Natural killer cell (primary cell): ENCODE data around the gene NOB1. TPM values are rescaled to one million over a fixed set of nuclear protein-coding genes. Genes with fewer than 3 reads are reported as not detected.

Source experiments
- ATAC-seq, 3 donors: fragments of 150-1000 bp in 2 of 3; fragments of 200-7000 bp in 1 of 3; cut with Tn5 transposase; 1 replicate in 1 of 3; 2 replicates in 2 of 3; pipeline ENCODE4 v1.10.0; 2021; ENCODE audit warnings: mild to moderate bottlenecking in 2 of 3, moderate library complexity in 2 of 3
- DNase-seq, 2 donors: peaks; one replicate each; pipeline versions ENCODE4 v3.0.0 to v3.0.0-alpha.2; 2013 to 2021; ENCODE audit warnings: mixed read lengths in 1 of 2
- H3K27ac ChIP-seq: one replicate; pipeline ENCODE4 v1.5.1; 2013; ENCODE audit warnings: mild to moderate bottlenecking, low read length
- H3K27me3 ChIP-seq: one replicate; pipeline ENCODE4 v1.6.1; 2013; ENCODE audit warnings: low read length; ENCODE audit not compliant: control insufficient read depth, insufficient read depth
- H3K36me3 ChIP-seq: one replicate; pipeline ENCODE4 v1.6.1; 2013; ENCODE audit warnings: low read length; ENCODE audit not compliant: control insufficient read depth, insufficient read depth
- H3K4me1 ChIP-seq: one replicate; pipeline ENCODE4 v1.6.1; 2013; ENCODE audit warnings: low read length; ENCODE audit not compliant: control insufficient read depth, insufficient read depth
- H3K4me3 ChIP-seq: one replicate; pipeline ENCODE4 v1.5.1; 2013; ENCODE audit warnings: low read length
- H3K9me3 ChIP-seq: one replicate; pipeline ENCODE4 v1.6.1; 2013; ENCODE audit warnings: low read length; ENCODE audit not compliant: control insufficient read depth, insufficient read depth
- H3K27ac Mint-ChIP-seq, 2 donors: one replicate each; pipeline ENCODE4 v1.8.0; 2022; ENCODE audit warnings: mild to moderate bottlenecking in 2 of 2, mixed read lengths in 2 of 2, moderate library complexity in 1 of 2
- H3K27me3 Mint-ChIP-seq, 2 donors: one replicate each; pipeline ENCODE4 v1.8.0; 2022; ENCODE audit warnings: low read depth in 2 of 2, mixed read lengths in 2 of 2
- H3K36me3 Mint-ChIP-seq: one replicate; pipeline ENCODE4 v1.8.0; 2022; ENCODE audit warnings: mixed read lengths
- H3K4me1 Mint-ChIP-seq, 2 donors: one replicate each; pipeline ENCODE4 v1.8.0; 2022; ENCODE audit warnings: mixed read lengths in 2 of 2
- H3K4me3 Mint-ChIP-seq: one replicate; pipeline ENCODE4 v1.8.0; 2022; ENCODE audit warnings: mild to moderate bottlenecking, moderate library complexity, mixed read lengths
- H3K9me3 Mint-ChIP-seq, 2 donors: one replicate each; pipeline ENCODE4 v1.8.0; 2022; ENCODE audit warnings: mixed read lengths in 2 of 2
- WGBS: methylation state at CpG from one replicate; pipeline ENCODE4 v1.1.7; 2013; ENCODE audit warnings: missing lambda C conversion rate; ENCODE audit not compliant: insufficient coverage; 5-methylcytosine and 5-hydroxymethylcytosine counted together
- intact Hi-C: fragments of 100-400 bp; cut with micrococcal nuclease; formaldehyde crosslinking; loops from one replicate; pipeline ENCODE4 v1.14.2; 2022
- total RNA-seq, 4 donors: library from RNA; stranded (reverse); fragments of 120-200 nt in 1 of 4; gene quantifications; one replicate each; pipeline versions ENCODE4 v1.2.3 to v1.2.4, GENCODE V29; 2013 to 2022
- TF ChIP-seq, protein P1 (sequence below): fragments of 200-600 bp; IDR thresholded peaks from one replicate; pipeline ENCODE4 v1.8.0; 2022; ENCODE audit warnings: antibody characterized with exemption

Gene NOB1
- total RNA-seq, 3 donors from 2014 or later (not counting 1 experiment from before 2014, with no cell fraction given): 20.9 to 34.4 (median 32.0) TPM

DNA sequence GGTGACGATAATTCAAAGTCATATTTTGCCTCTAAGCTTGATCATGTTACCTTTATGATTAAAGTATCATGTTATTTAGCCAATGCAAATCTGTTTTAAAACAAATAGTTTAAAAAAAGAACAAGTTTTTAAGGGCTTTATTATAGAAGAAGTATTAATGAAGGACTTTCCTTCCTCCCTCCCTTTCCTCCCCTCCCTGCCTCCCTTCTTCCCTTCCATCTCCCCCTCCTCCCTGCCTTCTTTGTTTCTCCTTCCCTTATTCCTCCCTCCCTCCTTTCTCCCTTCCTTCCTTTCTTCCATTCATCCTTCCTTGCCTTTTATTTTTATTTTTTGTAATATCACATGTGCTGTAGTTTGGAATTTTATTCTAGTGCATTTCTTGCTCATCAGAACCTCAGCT lies 54.8 kb downstream of the NOB1 start:
- Mint-ChIP-seq H3K27ac (peak overlapping the region in 1 of 2 donors; percentile 53), H3K4me3 (no peak overlapping the region), H3K36me3 (peaks cover 8% of the 10 kb centered on the region), H3K27me3 (no peaks in the 10 kb centered on the region), H3K9me3 (no peaks in the 10 kb centered on the region), H3K4me1 (no peaks in the 10 kb centered on the region)
- no peak overlapping the region for H3K4me3 ChIP-seq
- H3K36me3 ChIP-seq: peaks cover 49% of the 10 kb centered on the region
- no peaks in the 10 kb centered on the region for H3K27me3 ChIP-seq
- TF ChIP-seq, protein P1, sequence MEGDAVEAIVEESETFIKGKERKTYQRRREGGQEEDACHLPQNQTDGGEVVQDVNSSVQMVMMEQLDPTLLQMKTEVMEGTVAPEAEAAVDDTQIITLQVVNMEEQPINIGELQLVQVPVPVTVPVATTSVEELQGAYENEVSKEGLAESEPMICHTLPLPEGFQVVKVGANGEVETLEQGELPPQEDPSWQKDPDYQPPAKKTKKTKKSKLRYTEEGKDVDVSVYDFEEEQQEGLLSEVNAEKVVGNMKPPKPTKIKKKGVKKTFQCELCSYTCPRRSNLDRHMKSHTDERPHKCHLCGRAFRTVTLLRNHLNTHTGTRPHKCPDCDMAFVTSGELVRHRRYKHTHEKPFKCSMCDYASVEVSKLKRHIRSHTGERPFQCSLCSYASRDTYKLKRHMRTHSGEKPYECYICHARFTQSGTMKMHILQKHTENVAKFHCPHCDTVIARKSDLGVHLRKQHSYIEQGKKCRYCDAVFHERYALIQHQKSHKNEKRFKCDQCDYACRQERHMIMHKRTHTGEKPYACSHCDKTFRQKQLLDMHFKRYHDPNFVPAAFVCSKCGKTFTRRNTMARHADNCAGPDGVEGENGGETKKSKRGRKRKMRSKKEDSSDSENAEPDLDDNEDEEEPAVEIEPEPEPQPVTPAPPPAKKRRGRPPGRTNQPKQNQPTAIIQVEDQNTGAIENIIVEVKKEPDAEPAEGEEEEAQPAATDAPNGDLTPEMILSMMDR: no peak
- no peaks in the 10 kb centered on the region for H3K9me3 ChIP-seq
- no peaks in the 10 kb centered on the region for H3K4me1 ChIP-seq
- DNase-seq (no peak), ATAC-seq (no peak)
- no CpG with 5 or more reads among the region's 1 CpG for WGBS
- H3K27ac ChIP-seq: no peak overlapping the region
- intact Hi-C loops: loop anchor here (10.0 kb wide), 1 partner anchor 955 kb away; no protein-coding TSS in a partner anchor

DNA sequence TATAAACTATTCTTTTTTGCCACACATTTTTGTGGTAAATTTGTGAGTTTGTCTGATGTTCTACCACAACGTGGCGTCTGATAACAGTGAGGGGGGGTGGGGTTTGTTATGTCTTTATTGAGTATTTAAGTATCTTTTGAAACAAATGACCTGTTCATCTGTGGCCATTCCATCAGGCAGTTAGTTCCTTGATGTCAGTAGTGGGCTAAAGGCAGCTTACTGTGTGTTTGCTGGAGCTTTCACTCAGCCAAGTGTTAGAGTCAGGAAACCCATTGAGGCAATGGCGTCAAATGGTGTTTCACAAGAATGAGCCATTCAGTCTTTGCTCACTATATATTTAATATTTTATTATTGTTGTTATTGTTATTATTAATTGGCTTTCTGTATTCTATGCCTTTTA lies 56.3 kb downstream of the NOB1 start:
- intact Hi-C loops: no loop called here
- Mint-ChIP-seq H3K4me3 (no peak overlapping the region), H3K4me1 (no peaks in the 10 kb centered on the region), H3K27ac (no peak overlapping the region), H3K27me3 (no peaks in the 10 kb centered on the region), H3K9me3 (no peaks in the 10 kb centered on the region), H3K36me3 (peaks cover 16% of the 10 kb centered on the region)
- 100% methylated on average over 2 of the region's 3 CpGs for WGBS
- Histone ChIP-seq H3K36me3 (peaks cover 57% of the 10 kb centered on the region), H3K4me1 (no peaks in the 10 kb centered on the region), H3K27me3 (no peaks in the 10 kb centered on the region), H3K4me3 (no peak overlapping the region), H3K27ac (no peak overlapping the region), H3K9me3 (no peaks in the 10 kb centered on the region)
- TF ChIP-seq, protein P1: no peak
- DNase-seq (no peak), ATAC-seq (no peak)

DNA sequence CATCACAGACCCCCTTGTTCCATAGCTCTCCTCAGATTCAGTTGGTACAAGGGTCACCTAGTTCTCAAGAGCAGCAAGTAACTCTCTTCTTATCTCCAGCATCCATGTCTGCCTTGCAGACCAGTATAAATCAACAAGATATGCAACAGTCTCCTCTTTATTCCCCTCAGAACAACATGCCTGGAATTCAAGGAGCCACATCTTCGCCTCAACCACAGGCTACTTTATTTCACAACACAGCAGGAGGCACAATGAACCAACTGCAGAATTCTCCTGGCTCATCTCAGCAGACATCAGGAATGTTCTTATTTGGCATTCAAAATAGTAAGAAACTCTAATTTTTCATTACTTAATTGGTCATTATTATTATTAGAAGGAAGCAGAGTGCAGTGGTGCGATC lies 60.8 kb downstream of the NOB1 start:
- DNase-seq: no peak
- ATAC-seq: no peak
- TF ChIP-seq, protein P1: no peak
- Mint-ChIP-seq H3K4me1 (no peaks in the 10 kb centered on the region), H3K27ac (peak overlapping the region; percentile 11 to 24), H3K9me3 (no peaks in the 10 kb centered on the region), H3K36me3 (peaks cover 35% of the 10 kb centered on the region), H3K27me3 (no peaks in the 10 kb centered on the region), H3K4me3 (no peak overlapping the region)
- no peaks in the 10 kb centered on the region for H3K9me3 ChIP-seq
- H3K27me3 ChIP-seq: no peaks in the 10 kb centered on the region
- WGBS: 97% methylated on average over 2 of the region's 2 CpGs
- H3K27ac ChIP-seq: no peak overlapping the region
- H3K4me1 ChIP-seq: no peaks in the 10 kb centered on the region
- intact Hi-C loops: no loop called here
- H3K36me3 ChIP-seq: peaks cover 69% of the 10 kb centered on the region
- H3K4me3 ChIP-seq: no peak overlapping the region
